ENCODE measurements around the gene ZNF516.

Gene ZNF516

DNA sequence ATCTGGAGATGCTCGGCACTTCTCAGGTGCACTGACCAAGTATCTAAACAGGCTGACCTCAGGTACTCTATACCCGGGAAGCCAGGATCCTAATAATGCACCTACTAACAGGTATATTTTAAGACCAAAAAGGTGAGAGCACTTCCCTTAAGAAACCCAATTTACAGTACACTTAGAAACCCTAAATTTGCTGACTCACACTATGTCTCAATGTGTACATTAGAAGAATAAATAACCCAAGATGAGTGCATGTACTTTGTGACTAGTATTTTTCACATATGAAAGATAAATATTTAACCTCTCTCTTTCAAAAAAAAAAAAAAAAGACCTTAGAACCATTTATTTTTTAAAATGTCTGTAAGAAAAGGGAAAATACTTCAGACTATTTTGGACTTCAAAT lies 118.8 kb downstream of the ZNF516 start:
- TF ChIP-seq, protein P1, sequence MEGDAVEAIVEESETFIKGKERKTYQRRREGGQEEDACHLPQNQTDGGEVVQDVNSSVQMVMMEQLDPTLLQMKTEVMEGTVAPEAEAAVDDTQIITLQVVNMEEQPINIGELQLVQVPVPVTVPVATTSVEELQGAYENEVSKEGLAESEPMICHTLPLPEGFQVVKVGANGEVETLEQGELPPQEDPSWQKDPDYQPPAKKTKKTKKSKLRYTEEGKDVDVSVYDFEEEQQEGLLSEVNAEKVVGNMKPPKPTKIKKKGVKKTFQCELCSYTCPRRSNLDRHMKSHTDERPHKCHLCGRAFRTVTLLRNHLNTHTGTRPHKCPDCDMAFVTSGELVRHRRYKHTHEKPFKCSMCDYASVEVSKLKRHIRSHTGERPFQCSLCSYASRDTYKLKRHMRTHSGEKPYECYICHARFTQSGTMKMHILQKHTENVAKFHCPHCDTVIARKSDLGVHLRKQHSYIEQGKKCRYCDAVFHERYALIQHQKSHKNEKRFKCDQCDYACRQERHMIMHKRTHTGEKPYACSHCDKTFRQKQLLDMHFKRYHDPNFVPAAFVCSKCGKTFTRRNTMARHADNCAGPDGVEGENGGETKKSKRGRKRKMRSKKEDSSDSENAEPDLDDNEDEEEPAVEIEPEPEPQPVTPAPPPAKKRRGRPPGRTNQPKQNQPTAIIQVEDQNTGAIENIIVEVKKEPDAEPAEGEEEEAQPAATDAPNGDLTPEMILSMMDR (IDR thresholded peaks at IDR 0.05; ENCODE audit: borderline replicate concordance, control extremely low read depth, extremely low read depth, insufficient read depth, missing control alignments): no peak
- no peak for DNase-seq (ENCODE audit: low spot score)
- in situ Hi-C loops (cut with MboI; ENCODE audit: low sequenced_read_pairs, unreplicated experiment): no loop called here

DNA sequence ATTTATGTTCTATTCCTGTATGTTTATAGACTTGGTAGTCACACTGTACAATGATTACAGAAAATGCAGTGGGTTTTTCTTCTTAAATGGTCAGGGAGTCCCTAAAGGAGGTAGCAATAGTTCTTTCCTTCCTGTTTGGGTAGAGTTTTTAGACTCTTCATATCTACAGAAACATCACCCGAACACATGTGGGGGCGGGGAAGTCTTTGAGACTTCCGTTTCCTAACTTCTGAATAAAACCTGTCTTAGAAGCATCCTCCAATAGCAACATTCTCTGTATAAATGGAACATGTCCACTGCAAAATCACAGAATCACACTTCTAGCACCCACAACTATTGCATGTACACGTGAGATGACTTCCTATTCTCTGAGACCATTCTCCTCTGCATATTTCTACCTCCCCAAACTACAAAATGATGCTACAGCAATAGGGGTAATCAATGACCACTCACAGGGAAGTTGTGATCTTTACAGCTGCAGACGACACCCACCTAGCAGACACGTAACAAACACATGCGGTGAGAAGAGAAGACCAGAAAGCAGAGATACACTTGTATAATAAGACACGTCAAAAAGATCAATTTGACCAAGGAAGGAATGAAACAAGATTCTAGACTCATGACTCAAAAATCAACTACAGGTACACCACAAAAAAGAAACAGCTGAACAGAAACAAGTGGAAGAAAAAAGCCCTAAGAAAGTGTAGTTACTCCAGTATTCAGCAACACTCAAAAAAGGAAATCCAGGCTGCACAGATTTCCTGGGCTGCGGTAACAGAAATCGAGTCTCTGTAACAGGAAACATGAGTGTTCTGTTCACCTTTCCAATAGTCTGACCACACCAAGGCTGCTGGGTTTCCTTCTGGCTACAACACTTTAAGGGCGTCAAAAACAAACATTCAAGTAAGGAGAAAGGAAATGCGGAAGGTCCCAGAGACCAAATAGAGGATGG lies 120.4 kb downstream of the ZNF516 start:
- DNase-seq (ENCODE audit: low spot score): no peak
- TF ChIP-seq, protein P1 (IDR thresholded peaks at IDR 0.05; ENCODE audit: borderline replicate concordance, control extremely low read depth, extremely low read depth, insufficient read depth, missing control alignments): no peak
- in situ Hi-C loops (cut with MboI; ENCODE audit: low sequenced_read_pairs, unreplicated experiment): loop anchor here (25.0 kb wide), 1 partner anchor 1737 kb away; no protein-coding TSS in a partner anchor

DNA sequence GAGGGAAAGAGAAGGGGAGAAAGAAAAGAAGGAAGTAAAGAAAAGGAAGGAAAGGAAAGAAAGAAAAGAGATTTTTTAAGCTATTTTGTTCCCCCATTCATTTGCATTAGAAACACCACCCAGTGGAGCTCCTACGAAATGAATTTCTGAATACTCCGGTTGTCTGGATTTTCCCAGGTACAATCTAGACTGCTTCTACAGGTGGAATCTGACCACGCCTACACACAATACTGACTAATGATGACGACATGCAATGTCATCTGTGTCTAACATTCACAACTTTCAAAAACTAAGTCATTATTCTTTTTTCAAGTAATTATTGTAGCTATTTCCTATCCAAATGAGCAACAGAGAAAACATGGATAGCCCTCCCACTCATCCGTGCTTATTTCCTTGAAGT lies 121.7 kb downstream of the ZNF516 start:
- DNase-seq (ENCODE audit: low spot score): no peak
- TF ChIP-seq, protein P1 (IDR thresholded peaks at IDR 0.05; ENCODE audit: borderline replicate concordance, control extremely low read depth, extremely low read depth, insufficient read depth, missing control alignments): no peak
- in situ Hi-C loops (cut with MboI; ENCODE audit: low sequenced_read_pairs, unreplicated experiment): loop anchor here (25.0 kb wide), 1 partner anchor 1736 kb away; no protein-coding TSS in a partner anchor

DNA sequence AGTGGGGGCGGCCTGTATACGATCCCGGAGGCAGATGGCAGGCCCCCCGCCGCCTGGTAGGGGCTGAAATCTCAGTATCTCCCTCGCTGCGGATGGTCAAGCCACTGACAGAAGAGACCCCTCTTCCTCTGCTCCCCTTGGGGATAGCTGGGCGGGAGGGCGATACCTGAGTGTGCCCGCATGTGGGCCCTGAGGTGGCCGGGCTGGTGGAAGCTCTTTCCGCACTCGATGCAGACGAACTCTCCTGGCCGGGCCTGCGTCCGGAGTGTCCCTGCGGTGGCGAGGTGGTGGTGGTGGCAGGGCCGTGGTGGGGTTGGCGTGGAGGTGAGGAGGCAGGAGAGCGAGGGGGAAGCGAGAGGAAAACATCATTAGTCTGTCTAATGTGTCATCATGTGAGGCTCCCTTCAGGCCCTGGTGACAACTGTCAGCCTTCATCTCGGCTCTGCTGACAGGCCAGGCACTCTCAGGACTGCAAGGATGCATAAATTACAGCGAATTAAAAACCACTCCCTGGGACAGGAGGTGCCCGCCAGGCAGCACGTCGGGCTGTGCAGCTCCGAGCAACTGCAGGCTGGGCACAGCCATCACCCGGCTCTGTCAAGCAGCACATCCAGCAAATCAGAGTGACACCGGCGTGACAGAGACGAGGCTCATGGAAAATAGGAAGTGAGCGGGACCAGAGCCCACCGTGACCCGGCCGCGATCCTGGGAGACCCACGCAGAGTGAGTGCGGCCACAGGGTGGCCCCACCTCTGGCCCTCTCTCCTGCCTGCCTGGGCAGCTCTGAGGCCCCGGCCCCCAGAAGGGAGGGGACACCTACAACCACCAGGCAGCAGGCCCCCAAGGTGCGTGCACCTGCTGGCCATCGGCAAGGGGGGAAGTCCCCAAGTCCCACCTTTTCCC lies 123.5 kb downstream of the ZNF516 start:
- TF ChIP-seq, protein P1 (IDR thresholded peaks at IDR 0.05; ENCODE audit: borderline replicate concordance, control extremely low read depth, extremely low read depth, insufficient read depth, missing control alignments): no peak
- in situ Hi-C loops (cut with MboI; ENCODE audit: low sequenced_read_pairs, unreplicated experiment): loop anchor here (25.0 kb wide), 1 partner anchor 1734 kb away; no protein-coding TSS in a partner anchor
- DNase-seq (ENCODE audit: low spot score): no peak

DNA sequence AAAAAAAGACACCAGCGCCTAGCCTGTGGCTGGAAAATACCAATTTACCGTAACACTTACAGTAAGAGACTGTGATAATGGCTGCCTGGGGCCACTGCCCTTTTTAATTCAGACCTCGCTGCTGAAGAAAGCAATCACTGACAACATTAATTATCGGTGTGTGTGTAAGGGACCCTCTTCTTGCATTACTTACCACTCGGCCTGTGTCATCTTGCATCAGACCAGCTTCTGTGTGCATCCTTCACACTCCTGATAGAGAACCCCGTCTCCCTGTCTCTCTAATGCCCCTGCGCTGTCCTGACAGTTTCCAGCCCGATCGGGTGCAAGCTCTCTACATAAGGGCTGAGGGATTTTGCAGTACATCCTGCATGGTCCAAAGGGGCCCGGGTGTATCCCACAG lies 124.4 kb downstream of the ZNF516 start:
- DNase-seq (ENCODE audit: low spot score): no peak
- TF ChIP-seq, protein P1 (IDR thresholded peaks at IDR 0.05; ENCODE audit: borderline replicate concordance, control extremely low read depth, extremely low read depth, insufficient read depth, missing control alignments): no peak
- in situ Hi-C loops (cut with MboI; ENCODE audit: low sequenced_read_pairs, unreplicated experiment): loop anchor here (25.0 kb wide), 1 partner anchor 1733 kb away; no protein-coding TSS in a partner anchor

DNA sequence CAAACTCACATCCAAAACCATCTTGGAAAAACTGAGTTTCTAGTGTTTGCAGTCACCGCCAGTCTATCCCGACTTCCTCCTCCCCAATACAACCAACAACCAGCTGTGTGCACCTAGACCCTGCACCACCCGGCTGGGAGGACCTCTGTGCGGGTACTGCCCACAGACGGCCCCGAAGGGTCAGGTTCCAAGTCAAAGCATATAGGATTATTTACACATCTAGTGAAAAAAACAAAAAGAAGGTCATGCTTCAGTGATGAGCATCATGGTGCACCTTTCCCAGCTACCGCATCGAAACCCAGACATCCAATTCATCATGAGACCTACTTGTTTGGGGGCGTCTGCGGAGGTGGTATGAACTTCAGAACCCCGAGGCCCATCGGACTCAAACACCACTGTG lies 124.8 kb downstream of the ZNF516 start:
- DNase-seq (ENCODE audit: low spot score): no peak
- TF ChIP-seq, protein P1 (IDR thresholded peaks at IDR 0.05; ENCODE audit: borderline replicate concordance, control extremely low read depth, extremely low read depth, insufficient read depth, missing control alignments): no peak
- in situ Hi-C loops (cut with MboI; ENCODE audit: low sequenced_read_pairs, unreplicated experiment): loop anchor here (25.0 kb wide), 1 partner anchor 1733 kb away; no protein-coding TSS in a partner anchor
